K562 (cell line): ENCODE data around the gene SLC26A1. TPM values are rescaled to one million over a fixed set of nuclear protein-coding genes. Genes with fewer than 3 reads are reported as not detected.
A peak's percentile ranks its signal among the peaks of the same experiment; 100 is the strongest.

Source experiments
- ATAC-seq: fragments of 200-7000 bp; cut with Tn5 transposase; 3 replicates; pipeline ENCODE4 v1.9.1; 2020; ENCODE audit warnings: moderate library complexity
- BruUV-seq: library from RNA; stranded (reverse); fragments of 400-500 nt; replicated peaks from 2 replicates; lab custom pipeline; 2021; lab: Mats Ljungman, UMichigan
- CTCF ChIA-PET: fragments of 300-600 bp; formaldehyde crosslinking; extraction: SDS; loops from one replicate; lab custom pipeline; 2021; ENCODE audit warnings: low intra/inter-chr PET ratio; lab: Yijun Ruan, JAX
- POLR2A ChIA-PET: fragments of 300-600, 350-650 bp; sonication (Branson Sonifier 250); formaldehyde crosslinking; extraction: SDS; loops from one replicate; lab custom pipeline; 2021; ENCODE audit warnings: antibody characterized with exemption, inconsistent platforms; lab: Yijun Ruan, JAX
- DNase-seq, 4 experiments: peaks; one replicate each; pipeline versions ENCODE4 v3.0.0 to v3.0.0-alpha.2; 2011 to 2018; ENCODE audit warnings: low spot score in 3 of 4, mixed read lengths in 3 of 4; ENCODE audit errors: extremely low read depth in 1 of 4
- FAIRE-seq: peaks from 2 replicates; lab custom pipeline; 2011; peaks lifted over from hg19 to GRCh38; lab: Jason Lieb, UNC
- H2AFZ ChIP-seq: 2 replicates; pipeline ENCODE4 v1.6.0; 2011; ENCODE audit warnings: low read depth, low read length, control low read depth, inconsistent platforms
- H3K27ac ChIP-seq: fragments of 200-600 bp; 3 replicates; pipeline ENCODE4 v1.8.0; 2011; ENCODE audit warnings: low read depth, mild to moderate bottlenecking, control low read depth, inconsistent platforms, low read length, moderate library complexity, mixed read lengths; ENCODE audit errors: extremely low read depth
- H3K27me3 ChIP-seq, 2 experiments: fragments of 300-600 bp in 1 of 2; 2 replicates in 1 of 2; 3 replicates in 1 of 2; pipeline versions ENCODE4 v1.6.0 to v1.8.0; 2011; ENCODE audit warnings: inconsistent platforms in 2 of 2, low read length in 2 of 2, mild to moderate bottlenecking in 1 of 2, mixed read lengths in 1 of 2, moderate library complexity in 1 of 2; ENCODE audit not compliant: control insufficient read depth in 2 of 2, insufficient read depth in 2 of 2
- H3K36me3 ChIP-seq: fragments of 300-600 bp; 3 replicates; pipeline ENCODE4 v1.8.0; 2011; ENCODE audit warnings: mild to moderate bottlenecking, low read length, inconsistent platforms; ENCODE audit not compliant: control insufficient read depth, insufficient read depth
- H3K4me1 ChIP-seq, 2 experiments: fragments of 200-600 bp in 1 of 2; replicated peaks in 1 of 2; 2 replicates in 1 of 2; 3 replicates in 1 of 2; pipeline versions ENCODE4 v1.5.1 to v1.8.0; 2011; ENCODE audit warnings: inconsistent platforms in 2 of 2, low read length in 2 of 2, mild to moderate bottlenecking in 1 of 2, mixed read lengths in 1 of 2, moderate library complexity in 1 of 2; ENCODE audit not compliant: control insufficient read depth in 2 of 2, insufficient read depth in 2 of 2
- H3K4me2 ChIP-seq: 2 replicates; pipeline ENCODE4 v1.6.1; 2011; ENCODE audit warnings: low read length, control low read depth, inconsistent platforms, mixed read lengths; ENCODE audit not compliant: insufficient read depth
- H3K4me3 ChIP-seq: fragments of 200-600 bp; sonication (generic), shearing (Covaris generic); 2 replicates; pipeline ENCODE4 v1.5.1; 2016; ENCODE audit warnings: control low read depth, inconsistent platforms
- H3K79me2 ChIP-seq: fragments of 200-600 bp; 3 replicates; pipeline ENCODE4 v1.8.0; 2011; ENCODE audit warnings: low read length, inconsistent platforms; ENCODE audit not compliant: control insufficient read depth, insufficient read depth
- H3K9ac ChIP-seq, 2 experiments: 2 replicates each; pipeline versions ENCODE4 v1.6.0 to v1.6.1; 2011; ENCODE audit warnings: low read depth in 2 of 2, low read length in 2 of 2, control low read depth in 1 of 2, inconsistent platforms in 1 of 2, mild to moderate bottlenecking in 1 of 2, mixed read lengths in 1 of 2; ENCODE audit not compliant: insufficient read depth in 1 of 2
- H3K9me1 ChIP-seq: one replicate; pipeline ENCODE4 v1.6.0; 2011; ENCODE audit warnings: inconsistent platforms, mild to moderate bottlenecking, low read length, moderate library complexity; ENCODE audit not compliant: control insufficient read depth, insufficient read depth
- H3K9me3 ChIP-seq: replicated peaks from 2 replicates; pipeline ENCODE4 v1.5.1; 2011; ENCODE audit warnings: low read depth, low read length, inconsistent platforms; ENCODE audit not compliant: control insufficient read depth, insufficient read depth
- H4K20me1 ChIP-seq: replicated peaks from 2 replicates; pipeline ENCODE4 v1.6.1; 2011; ENCODE audit warnings: low read length, inconsistent platforms, mixed read lengths; ENCODE audit not compliant: control insufficient read depth, insufficient read depth
- CREB1 ChIP-seq, 2 experiments: sonication (generic) in 1 of 2; formaldehyde crosslinking in 1 of 2; IDR thresholded peaks; 2 replicates each; pipeline versions ENCODE4 v1.6.1 to v1.8.0; 2012 to 2022; ENCODE audit warnings: inconsistent platforms in 1 of 2, mild to moderate bottlenecking in 1 of 2, missing genetic modification reagents in 1 of 2, moderate library complexity in 1 of 2
- FOXO4 ChIP-seq: fragments of 450-650 bp; formaldehyde crosslinking; IDR thresholded peaks from 2 replicates; pipeline ENCODE4 v1.4.0; 2020; ENCODE audit warnings: mild to moderate bottlenecking, moderate library complexity
- SRSF9 ChIP-seq: fragments of 200-400 bp; formaldehyde crosslinking; IDR thresholded peaks from 2 replicates; pipeline ENCODE4 v1.6.1; 2017; ENCODE audit warnings: low read depth, low read length, borderline replicate concordance
- TAL1 ChIP-seq: fragments of 450-650 bp; IDR thresholded peaks from 2 replicates; pipeline ENCODE4 v1.6.1; 2016; ENCODE audit warnings: mild to moderate bottlenecking
- ZBTB2 ChIP-seq: fragments of 450-650 bp; IDR thresholded peaks from 2 replicates; pipeline ENCODE4 v1.6.1; 2016; ENCODE audit warnings: antibody characterized with exemption
- ZNF518B ChIP-seq: fragments of 250-450 bp; sonication (Bioruptor Pico); IDR thresholded peaks from 2 replicates; pipeline ENCODE4 v1.5.0; 2021; ENCODE audit warnings: mild to moderate bottlenecking, moderate library complexity
- WGBS: fragments of 100-300 bp; shearing (Covaris generic); methylation state at CpG from one replicate; pipeline ENCODE4 v1.1.6; 2016; ENCODE audit warnings: low coverage, mixed read lengths; ENCODE audit not compliant: insufficient coverage; ENCODE audit errors: missing lambda C conversion rate; 5-methylcytosine and 5-hydroxymethylcytosine counted together
- in situ Hi-C: fragments of 300-500 bp; cut with MboI; formaldehyde crosslinking; loops from 4 replicates; pipeline ENCODE4 v1.15.0; 2018; ENCODE audit warnings: inconsistent platforms, mixed read lengths
- intact Hi-C: fragments of 100-400 bp; cut with micrococcal nuclease; formaldehyde crosslinking; loops from 2 replicates; pipeline ENCODE4 v1.14.2; 2022
- polyA plus RNA-seq, 8 experiments: library from polyadenylated mRNA; depleted of rRNA in 4 of 8; stranded (reverse) in 5 of 8; unstranded in 3 of 8; fragments of >200 nt; fragmentation: Nextera tagmentation in 2 of 8; fragmentation: Illumina TruSeq in 1 of 8; extraction: Ambion mirVana in 2 of 8; extraction: Trizol in 1 of 8; gene quantifications; 2 replicates each; pipeline versions ENCODE4 v1.2.1 to v1.2.3, GENCODE V29; 2011 to 2014; ENCODE audit warnings: inconsistent platforms in 1 of 8, missing spikeins in 1 of 8
- total RNA-seq, 7 experiments: library from RNA; depleted of rRNA in 6 of 7; stranded (reverse); fragments of >200 nt in 6 of 7; fragmentation: Illumina TruSeq in 2 of 7; extraction: Trizol in 2 of 7; gene quantifications; 2 replicates each; pipeline versions ENCODE4 v1.2.1 to v1.2.3, GENCODE V29; 2011 to 2021; ENCODE audit warnings: low replicate concordance in 1 of 7
- TF ChIP-seq, protein P1 (sequence below): sonication (generic); formaldehyde crosslinking; IDR thresholded peaks from 2 replicates; pipeline ENCODE4 v1.8.0; 2022; ENCODE audit warnings: mild to moderate bottlenecking, missing genetic modification reagents

The SLC26A1 gene
- total and polyA plus RNA-seq, 9 of the 15 experiments (the other 6 are each of a cell fraction or from before 2014, with no cell fraction given): 0.11 to 4.2 (median 0.95) TPM

DNA sequence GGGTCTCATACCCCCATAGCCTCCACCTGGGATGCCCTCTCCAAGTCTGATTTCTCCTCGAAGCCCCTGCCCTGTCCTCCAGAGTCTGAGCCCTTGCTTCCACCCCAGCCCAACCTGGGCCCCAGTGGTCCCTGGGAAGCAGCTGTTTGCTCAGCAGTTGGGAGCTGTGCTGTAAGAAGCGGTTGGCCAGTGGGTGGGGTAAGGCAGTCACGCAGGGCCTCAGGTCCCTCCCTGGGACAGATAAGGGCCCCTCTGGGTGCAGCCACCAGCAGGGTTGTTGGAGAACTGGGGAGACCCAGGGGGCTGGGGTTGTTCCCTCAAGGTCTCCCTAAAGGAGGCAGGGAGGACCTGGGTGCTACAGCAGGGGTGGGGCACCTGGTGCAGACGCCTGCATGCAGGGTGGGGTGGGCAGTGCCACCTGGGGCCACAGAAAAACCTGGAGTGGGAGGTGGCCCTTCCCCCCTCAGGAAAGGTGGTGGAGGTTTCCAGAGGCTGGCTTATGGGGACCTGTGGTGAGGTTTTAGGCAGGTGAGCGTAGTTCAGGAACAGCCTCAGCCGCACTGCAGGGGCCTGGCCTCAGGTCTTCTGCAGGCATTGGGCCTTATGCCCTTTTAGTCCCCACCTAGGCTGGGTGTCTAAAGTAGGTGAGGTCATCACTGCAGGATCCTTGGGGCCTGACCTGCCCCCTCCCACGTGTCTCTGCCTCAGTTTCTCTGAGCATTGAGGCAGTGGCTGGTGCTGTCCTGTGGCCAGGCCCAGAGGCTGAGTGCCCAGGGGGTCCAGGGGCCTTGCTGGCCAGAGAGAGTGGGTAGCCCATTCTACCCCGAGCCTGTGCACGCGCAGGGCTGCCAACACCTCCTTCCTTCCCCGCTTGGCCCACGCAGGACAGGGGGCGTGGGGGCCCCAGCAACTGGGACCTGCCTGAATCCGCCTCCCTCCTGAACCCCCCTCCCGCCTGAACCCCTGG, 3.1 kb upstream of the SLC26A1 start:
- peak; percentile 99 for FAIRE-seq
- intact Hi-C loops: loop anchor here (10.0 kb wide), 1 partner anchor 48 kb away; no protein-coding TSS in a partner anchor
- H3K4me1 ChIP-seq: peaks cover 41 to 78% of the 10 kb centered on the region in 2 experiments
- H3K9me1 ChIP-seq: no peaks in the 10 kb centered on the region
- peaks cover 8% of the 10 kb centered on the region; the same call in 1 of the 3 replicates for H3K36me3 ChIP-seq
- H4K20me1 ChIP-seq: no peaks in the 10 kb centered on the region
- H3K9ac ChIP-seq: peak overlapping the region; percentile 78 to 94
- POLR2A ChIA-PET: interaction anchor here (0.7 to 1.2 kb wide), 2 partner anchors 9 to 11 kb away, joined by 3 to 5 read pairs; partner anchors contain the start of gene IDUA
- peak overlapping the region; percentile 47 for H3K4me3 ChIP-seq
- 10% methylated on average over 12 of the region's 15 CpGs for WGBS
- peak; percentile 66 to 93 (median 80) for DNase-seq
- peak overlapping the region; percentile 77 for H3K4me2 ChIP-seq
- in situ Hi-C loops: no loop called here
- H2AFZ ChIP-seq: peak overlapping the region; percentile 32; the same call in 1 of the 2 replicates
- peaks cover 23% of the 10 kb centered on the region; the same call in 2 of the 3 replicates for H3K79me2 ChIP-seq
- peak; percentile 75 for ATAC-seq
- peak overlapping the region; percentile 81 for H3K27ac ChIP-seq
- H3K9me3 ChIP-seq: no peaks in the 10 kb centered on the region
- no peaks in the 10 kb centered on the region for H3K27me3 ChIP-seq
- CTCF ChIA-PET: no interaction called here
- BruUV-seq: no TSS peak
- TF ChIP-seq FOXO4 (CRISPR knock-in tag) (no peak), TAL1 (0 out of 2 replicates have a peak, but pooled peaks have one; percentile 8), CREB1 (IDR thresholded peaks at IDR 0.05) (no peak), CREB1 (CRISPR knock-in tag; IDR thresholded peaks at IDR 0.05) (peak; percentile 55; the same call in 1 of the 2 replicates), ZNF518B (CRISPR knock-in tag) (no peak), ZBTB2 (peak; percentile 79), SRSF9 (no peak)
- TF ChIP-seq, protein P1, sequence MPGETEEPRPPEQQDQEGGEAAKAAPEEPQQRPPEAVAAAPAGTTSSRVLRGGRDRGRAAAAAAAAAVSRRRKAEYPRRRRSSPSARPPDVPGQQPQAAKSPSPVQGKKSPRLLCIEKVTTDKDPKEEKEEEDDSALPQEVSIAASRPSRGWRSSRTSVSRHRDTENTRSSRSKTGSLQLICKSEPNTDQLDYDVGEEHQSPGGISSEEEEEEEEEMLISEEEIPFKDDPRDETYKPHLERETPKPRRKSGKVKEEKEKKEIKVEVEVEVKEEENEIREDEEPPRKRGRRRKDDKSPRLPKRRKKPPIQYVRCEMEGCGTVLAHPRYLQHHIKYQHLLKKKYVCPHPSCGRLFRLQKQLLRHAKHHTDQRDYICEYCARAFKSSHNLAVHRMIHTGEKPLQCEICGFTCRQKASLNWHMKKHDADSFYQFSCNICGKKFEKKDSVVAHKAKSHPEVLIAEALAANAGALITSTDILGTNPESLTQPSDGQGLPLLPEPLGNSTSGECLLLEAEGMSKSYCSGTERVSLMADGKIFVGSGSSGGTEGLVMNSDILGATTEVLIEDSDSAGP (CRISPR knock-in tag): no peak
